AG09309 (cell line): ENCODE measurements around the gene CLMP.

ENCODE experiments used
- DNase-seq: peaks from one replicate; pipeline ENCODE4 v3.0.0-alpha.2; 2010; ENCODE audit warnings: low read depth
- H3K4me3 ChIP-seq: 2 replicates; pipeline ENCODE4 v1.5.1; 2011; ENCODE audit warnings: mild to moderate bottlenecking, low read depth, low read length, moderate library complexity; ENCODE audit not compliant: control insufficient read depth
- CTCF ChIP-seq: IDR thresholded peaks from 2 replicates; pipeline ENCODE4 v1.5.1; 2011; ENCODE audit warnings: mild to moderate bottlenecking, low read depth, low read length, inconsistent platforms; ENCODE audit not compliant: insufficient read depth, control insufficient read depth; ENCODE audit errors: missing control alignments

Gene CLMP

DNA sequence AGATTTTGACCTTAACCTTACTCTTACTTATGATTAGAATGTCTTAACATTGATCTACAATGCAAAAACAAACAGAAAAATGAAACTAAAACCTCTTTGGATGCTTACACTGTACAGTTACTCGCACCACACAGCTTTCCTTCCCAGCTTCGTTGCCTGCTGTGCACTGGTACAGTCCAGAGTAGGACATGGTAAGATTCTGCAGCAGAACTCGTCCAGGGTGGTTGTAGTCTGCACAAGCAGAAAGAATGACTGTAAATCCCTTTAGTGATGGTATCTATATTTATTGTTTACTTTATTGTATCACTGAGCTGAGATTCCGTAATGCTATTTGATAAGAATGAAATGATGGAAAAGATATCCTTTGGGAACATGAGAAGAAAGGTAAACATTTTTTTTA is 112.1 kb downstream of the CLMP start:
- DNase-seq: no peak
- no peak overlapping the region for H3K4me3 ChIP-seq
- TF ChIP-seq CTCF: no peak

DNA sequence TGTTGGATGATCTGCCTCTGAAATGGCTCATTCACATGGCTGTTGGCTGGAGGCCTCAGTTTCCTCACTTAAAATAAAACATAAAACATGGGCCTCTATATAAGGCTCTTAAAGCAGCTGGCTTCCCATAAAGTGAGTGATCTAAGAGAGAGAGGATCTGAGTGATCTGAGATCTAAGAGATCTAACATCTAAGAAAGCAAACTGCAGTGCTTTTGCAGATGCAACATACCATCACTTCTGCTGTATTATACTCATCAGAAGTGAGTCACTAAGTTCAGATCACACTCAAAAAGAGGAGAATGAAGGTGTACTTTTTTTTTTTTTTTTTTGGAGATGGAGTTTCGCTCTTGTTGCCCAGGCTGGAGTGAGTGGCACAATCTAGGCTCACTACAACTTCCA is 115.0 kb downstream of the CLMP start:
- no peak overlapping the region for H3K4me3 ChIP-seq
- no peak for TF ChIP-seq CTCF
- no peak for DNase-seq

DNA sequence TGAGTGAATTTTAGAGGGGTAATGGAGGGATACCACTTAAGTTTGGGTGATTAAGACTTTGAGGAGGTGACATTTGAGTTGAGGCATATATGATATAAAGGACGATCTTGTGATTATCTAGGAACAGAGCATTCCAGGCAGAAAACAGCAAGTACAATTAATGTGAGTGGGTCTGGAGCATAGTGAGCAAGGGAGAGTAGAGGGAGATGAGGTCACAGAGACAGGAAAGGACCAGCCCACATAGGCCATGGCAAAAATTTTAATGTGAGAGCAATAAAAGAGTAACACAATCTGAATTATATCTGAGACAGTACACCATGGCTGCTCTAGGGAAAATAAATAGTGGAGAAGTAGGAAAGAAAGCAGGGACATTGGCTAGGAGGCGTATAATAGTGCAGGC is 118.6 kb downstream of the CLMP start:
- no peak for TF ChIP-seq CTCF
- H3K4me3 ChIP-seq: no peak overlapping the region
- no peak for DNase-seq

DNA sequence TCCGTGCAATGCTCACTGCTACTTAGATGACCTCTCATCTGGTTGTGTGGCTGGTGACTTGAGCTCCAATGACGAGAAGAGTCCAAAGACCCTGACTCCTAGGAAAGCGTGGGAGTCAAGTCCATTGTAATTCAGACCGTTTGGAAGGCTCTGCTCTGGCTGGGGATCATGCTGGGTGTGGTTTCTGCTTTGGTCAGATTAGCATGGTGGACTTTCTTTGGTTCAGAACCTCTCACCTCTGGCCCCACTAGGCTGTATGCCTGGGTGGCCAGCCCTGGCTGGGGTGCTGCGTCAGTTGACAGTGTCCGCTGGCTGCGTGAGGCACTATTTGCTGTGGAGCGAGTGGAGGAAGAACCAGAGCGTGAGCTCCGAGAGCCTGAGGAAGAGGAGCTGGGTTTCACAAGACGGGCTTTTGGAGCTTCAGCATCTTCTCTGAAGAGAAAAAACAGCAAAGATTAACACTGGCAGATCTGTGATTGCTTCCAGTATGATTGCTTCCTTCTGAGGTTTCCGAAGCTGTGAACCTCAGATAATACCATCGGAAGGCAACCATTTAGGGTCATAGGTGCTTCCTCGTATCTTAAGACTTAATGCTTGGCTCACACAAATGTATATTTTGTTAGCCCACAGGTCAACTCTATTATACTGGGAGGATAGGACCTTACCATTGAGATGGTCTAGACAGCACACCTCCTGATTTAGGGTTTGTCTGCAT is 121.5 kb downstream of the CLMP start:
- no peak for TF ChIP-seq CTCF
- DNase-seq: no peak
- no peak overlapping the region for H3K4me3 ChIP-seq

DNA sequence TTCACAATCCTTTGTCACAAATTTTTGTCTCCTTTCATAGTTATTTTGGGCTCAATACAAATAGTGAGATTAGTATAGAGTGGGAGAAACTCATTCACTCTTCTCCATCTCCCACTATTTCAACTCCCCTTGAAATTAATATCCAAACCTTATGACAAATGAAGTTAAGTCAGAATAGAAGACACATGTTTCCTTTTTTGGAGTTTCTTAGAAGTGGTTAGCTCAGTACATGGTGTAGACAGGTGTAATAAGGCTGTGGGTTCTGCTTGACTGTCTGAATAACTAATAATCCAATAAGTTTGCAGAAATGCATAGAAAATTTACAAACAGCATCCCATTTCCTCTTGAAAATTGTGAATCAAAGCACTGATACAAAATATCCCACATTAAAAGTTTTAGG is 122.3 kb downstream of the CLMP start:
- DNase-seq: no peak
- no peak overlapping the region for H3K4me3 ChIP-seq
- TF ChIP-seq CTCF: no peak

GRCh38 chr11:123072332-123072761 is 122.7 kb downstream of the CLMP start:
- TF ChIP-seq CTCF: no peak
- no peak for DNase-seq

More at GRCh38 chr11:123072332-123072761, 122.7 kb downstream of the CLMP start:
- H3K4me3 ChIP-seq: no peak overlapping the region
